Jurkat, Clone E6-1 (cell line): Measurements from ENCODE around the gene SETMAR.
"Not testable (repeated sequence)": the region's sequence is repeated elsewhere in the genome, so short reads cannot be mapped to it uniquely, and the experiment has no call there.

Experiments
- DNase-seq: peaks from one replicate; pipeline ENCODE4 v3.0.0-alpha.2; 2011; ENCODE audit warnings: low read depth, low spot score
- H3K4me3 ChIP-seq: 2 replicates; pipeline ENCODE4 v1.5.1; 2011; ENCODE audit warnings: mild to moderate bottlenecking, low read length, control low read depth, moderate library complexity

SETMAR gene

GRCh38 chr3:4310971-4311370 is 7.8 kb downstream of the SETMAR start:
- no peak for DNase-seq

DNA sequence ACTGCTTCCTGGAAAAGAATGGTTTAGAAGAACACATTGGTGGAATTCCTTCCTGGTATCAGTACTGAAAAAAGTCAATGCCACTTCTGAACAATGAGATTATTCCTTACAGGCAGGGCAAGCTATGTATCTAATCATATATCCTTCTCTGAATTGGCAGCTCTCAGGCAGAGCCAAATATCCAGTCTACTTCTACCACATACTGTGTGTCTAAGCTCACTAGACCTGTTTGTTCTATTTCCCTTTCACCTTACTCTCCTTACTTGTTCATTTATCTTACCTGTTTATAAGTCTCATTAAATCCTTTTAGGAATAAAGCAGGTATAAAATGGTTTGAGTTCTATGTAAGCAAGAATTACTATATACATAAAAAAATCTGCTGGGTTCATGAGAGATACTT is 8.3 kb downstream of the SETMAR start:
- no peak for DNase-seq
- no peak overlapping the region for H3K4me3 ChIP-seq

More at GRCh38 chr3:4310971-4311370, 7.8 kb downstream of the SETMAR start:
- H3K4me3 ChIP-seq = no peak overlapping the region

DNA sequence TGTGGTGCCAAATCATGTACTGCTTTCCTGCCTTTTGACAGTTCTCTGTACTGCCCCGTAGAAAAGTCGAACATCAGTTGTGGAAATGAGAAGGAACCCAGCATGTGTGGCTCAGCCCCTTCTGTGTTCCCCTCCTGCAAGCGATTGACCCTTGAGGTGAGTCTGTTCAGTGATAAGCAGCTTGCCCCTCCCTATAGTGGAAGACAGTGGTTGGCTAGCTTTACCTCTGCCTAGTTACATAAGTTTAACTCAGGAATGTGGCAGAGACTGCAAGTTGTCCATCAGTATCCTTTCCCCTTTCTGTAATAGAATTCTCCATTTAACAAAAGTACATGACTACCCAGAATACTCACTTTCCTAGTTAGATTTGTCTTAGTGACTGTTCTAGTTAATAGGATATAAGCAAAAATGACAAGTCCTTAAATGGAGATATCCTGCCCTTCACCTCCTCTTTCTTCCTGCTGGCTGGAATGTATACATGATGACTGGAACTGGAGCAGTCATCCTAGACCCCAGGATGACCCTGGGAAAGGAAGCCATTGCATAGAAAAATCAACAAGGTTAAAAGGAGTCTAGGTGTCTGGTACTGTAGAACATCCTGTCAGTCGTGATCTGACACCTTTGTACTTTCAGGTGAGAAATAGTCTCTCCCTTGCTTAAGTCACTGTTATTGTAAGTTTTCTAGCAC is 10.6 kb downstream of the SETMAR start:
- H3K4me3 ChIP-seq = no peak overlapping the region
- DNase-seq = no peak

- no peak overlapping the region for H3K4me3 ChIP-seq
- no peak for DNase-seq
Observed at GRCh38 chr3:4314688-4315087, 11.5 kb downstream of the SETMAR start.

DNA sequence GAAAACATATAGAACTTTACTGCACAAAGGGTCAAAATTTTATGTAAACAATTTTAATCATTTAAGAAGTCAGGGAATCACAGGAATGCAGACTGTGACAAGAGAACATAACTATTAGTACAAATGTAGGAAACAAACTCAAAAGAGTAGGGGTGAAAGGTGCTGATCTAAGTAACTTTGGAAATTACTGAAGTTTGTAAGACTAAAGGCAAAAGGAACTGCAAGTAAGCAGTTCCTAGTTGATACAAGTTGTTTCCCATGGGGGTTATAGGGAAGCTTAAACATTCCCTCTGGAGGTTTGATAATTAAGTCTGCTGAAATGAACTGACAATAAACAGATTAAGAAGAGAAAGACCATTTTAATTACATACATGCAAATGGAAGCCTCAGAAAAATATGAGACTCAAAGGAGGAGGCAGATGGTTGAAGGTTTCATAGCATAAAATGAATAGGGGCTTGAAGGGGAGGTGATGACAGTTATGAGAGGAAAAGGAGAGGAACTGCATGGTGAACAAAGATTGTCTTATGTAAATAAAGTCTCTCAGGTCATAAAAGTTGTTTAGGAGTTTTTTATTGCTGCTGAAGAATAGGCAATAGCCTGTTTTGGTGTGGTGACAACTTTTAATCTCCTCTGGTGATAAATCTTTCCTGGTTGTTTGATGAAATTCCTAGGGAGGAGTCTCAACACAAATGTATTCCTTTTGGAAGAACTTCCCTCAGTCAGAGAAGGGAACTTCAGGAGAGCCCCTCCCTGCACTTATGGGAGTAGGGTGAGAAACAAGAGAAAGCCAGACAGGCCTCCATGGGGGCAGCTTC is 17.1 kb downstream of the SETMAR start:
- no peak overlapping the region for H3K4me3 ChIP-seq
- DNase-seq = no peak

- no peak overlapping the region for H3K4me3 ChIP-seq
- no peak for DNase-seq
Observed at GRCh38 chr3:4321732-4322131, 18.6 kb downstream of the SETMAR start.

- no peak overlapping the region for H3K4me3 ChIP-seq
- no peak for DNase-seq
Observed at GRCh38 chr3:4322635-4323034, 19.5 kb downstream of the SETMAR start.

GRCh38 chr3:4323246-4324027 is 20.3 kb downstream of the SETMAR start:
- DNase-seq = no peak
- no peak overlapping the region for H3K4me3 ChIP-seq

DNA sequence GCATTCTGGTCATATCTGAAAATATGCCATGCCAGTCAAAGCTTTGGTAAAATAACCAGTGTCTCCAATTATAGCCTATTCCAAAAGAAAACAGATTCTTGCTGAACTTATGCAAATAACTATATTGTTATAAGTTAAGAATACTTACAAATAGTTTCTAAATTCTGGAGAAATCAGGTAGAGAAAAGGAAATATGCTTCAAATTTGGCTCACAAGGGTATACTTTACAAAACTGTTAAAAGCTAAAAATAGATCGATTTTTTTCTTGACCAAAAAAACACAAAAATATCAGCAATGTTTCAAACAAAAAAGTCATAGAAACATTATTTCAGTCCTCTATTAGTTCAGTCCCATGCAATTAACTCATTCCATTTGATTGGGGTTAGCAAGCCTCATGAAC is 23.7 kb downstream of the SETMAR start:
- no peak overlapping the region for H3K4me3 ChIP-seq
- no peak for DNase-seq

DNA sequence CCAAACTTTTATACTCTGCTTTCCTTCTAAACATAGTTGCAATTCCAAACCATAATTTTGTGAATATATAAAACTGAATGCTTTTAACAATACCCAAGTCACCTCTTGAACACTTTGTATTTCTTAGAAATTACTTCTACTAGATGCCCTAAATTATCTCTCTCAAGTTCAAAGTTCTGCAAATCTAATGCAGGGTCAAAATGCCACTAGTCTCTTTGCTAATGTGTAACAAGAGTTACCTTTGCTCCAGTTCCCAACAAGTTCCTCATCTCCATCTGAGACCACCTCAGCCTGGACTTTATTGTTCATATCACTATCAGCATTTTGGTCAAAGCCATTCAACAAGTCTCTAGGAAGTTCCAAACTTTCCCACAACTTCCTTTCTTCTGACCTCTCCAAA is 26.6 kb downstream of the SETMAR start:
- not testable (repeated sequence) for DNase-seq

GRCh38 chr3:4332111-4332510 is 28.9 kb downstream of the SETMAR start:
- H3K4me3 ChIP-seq = no peak overlapping the region
- DNase-seq = no peak

More for the DNA sequence above, 26.6 kb downstream of the SETMAR start:
- not testable (repeated sequence) for H3K4me3 ChIP-seq

- DNase-seq = no peak
Observed at GRCh38 chr3:4332574-4332973, 29.4 kb downstream of the SETMAR start.

DNA sequence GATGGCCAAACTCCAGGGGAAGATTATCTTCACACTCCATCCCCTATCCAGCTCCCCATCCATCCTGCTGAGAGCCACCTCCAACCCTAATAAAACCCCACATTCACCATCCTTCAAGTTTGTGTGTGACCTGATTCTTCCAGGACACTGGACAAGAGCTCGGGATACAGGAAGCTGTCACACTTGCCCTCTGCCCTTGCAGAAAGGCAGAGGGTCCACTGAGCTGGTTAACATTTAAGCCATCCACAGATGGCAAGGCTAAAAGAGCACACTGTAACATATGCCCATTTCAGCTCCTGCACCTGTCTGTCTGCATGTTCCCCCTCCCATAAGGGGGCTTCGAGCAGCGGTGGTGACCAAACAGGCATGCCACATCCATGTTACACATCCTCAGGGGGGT is 29.8 kb downstream of the SETMAR start:
- DNase-seq = no peak
- no peak overlapping the region for H3K4me3 ChIP-seq

More at GRCh38 chr3:4332574-4332973, 29.4 kb downstream of the SETMAR start:
- H3K4me3 ChIP-seq = no peak overlapping the region

- no peak for DNase-seq
- no peak overlapping the region for H3K4me3 ChIP-seq
Observed at GRCh38 chr3:4334548-4334947, 31.4 kb downstream of the SETMAR start.

GRCh38 chr3:4335840-4336562 is 32.8 kb downstream of the SETMAR start:
- no peak overlapping the region for H3K4me3 ChIP-seq
- no peak for DNase-seq

GRCh38 chr3:4336850-4337546 is 33.8 kb downstream of the SETMAR start:
- DNase-seq = no peak
- H3K4me3 ChIP-seq = no peak overlapping the region

GRCh38 chr3:4338751-4339150 is 35.6 kb downstream of the SETMAR start:
- no peak overlapping the region for H3K4me3 ChIP-seq
- no peak for DNase-seq

DNA sequence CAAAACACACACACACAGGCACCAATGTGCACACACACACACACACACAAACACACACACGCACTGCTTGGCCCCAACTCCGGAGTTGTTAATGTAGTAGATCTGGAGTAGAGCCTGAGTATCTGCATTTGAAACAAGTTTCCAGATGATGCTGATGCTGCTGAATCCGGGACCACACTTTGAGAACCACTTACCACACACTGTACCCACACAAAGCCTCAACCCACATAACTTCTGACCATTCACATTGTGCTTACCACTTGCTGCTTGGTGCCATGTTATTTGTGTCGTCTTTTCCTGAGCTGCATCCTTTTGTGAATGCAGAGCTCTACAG is 36.9 kb downstream of the SETMAR start:
- no peak for DNase-seq
- no peak overlapping the region for H3K4me3 ChIP-seq
